A549 (cell line): ENCODE measurements around the gene PITPNM2. TPM values are rescaled to one million over a fixed set of nuclear protein-coding genes. Genes with fewer than 3 reads are reported as not detected.

Source experiments
- ATAC-seq, 2 experiments: fragments of 200-7000 bp in 1 of 2; fragments of >200 bp in 1 of 2; cut with Nextera tagmentation in 1 of 2; cut with Tn5 transposase in 1 of 2; 3 replicates each; pipeline versions ENCODE4 v1.8.0 to v1.9.1; 2018 to 2020; ENCODE audit warnings: mild to moderate bottlenecking in 1 of 2, moderate library complexity in 1 of 2
- CTCF ChIA-PET: fragments of 300-600 bp; sonication (Branson Sonifier 250); formaldehyde crosslinking; extraction: SDS; loops from one replicate; lab custom pipeline; 2021; ENCODE audit warnings: antibody characterized with exemption, inconsistent platforms; lab: Yijun Ruan, JAX
- POLR2A ChIA-PET: fragments of 350-600 bp; formaldehyde crosslinking; extraction: SDS; loops from one replicate; lab custom pipeline; 2021; ENCODE audit warnings: antibody characterized with exemption, inconsistent platforms; lab: Yijun Ruan, JAX
- DNase-seq, 2 experiments: peaks; one replicate each; pipeline versions ENCODE4 v3.0.0 to v3.0.0-alpha.2; 2011 to 2016; ENCODE audit warnings: low read depth in 1 of 2, low spot score in 1 of 2
- FAIRE-seq: peaks from 2 replicates; lab custom pipeline; 2011; peaks lifted over from hg19 to GRCh38; lab: Jason Lieb, UNC
- H3K27ac ChIP-seq, 2 experiments: fragments of >200 bp; sonication (Bioruptor Twin); formaldehyde crosslinking; 3 replicates each; pipeline ENCODE4 v1.5.1; 2016 to 2017
- H3K4me1 ChIP-seq: fragments of >200 bp; sonication (Bioruptor Twin); formaldehyde crosslinking; 3 replicates; pipeline ENCODE4 v1.6.1; 2016
- H3K4me2 ChIP-seq: fragments of >200 bp; sonication (Bioruptor Twin); formaldehyde crosslinking; 3 replicates; pipeline ENCODE4 v1.6.1; 2016
- H3K4me3 ChIP-seq: fragments of >200 bp; sonication (Bioruptor Twin); formaldehyde crosslinking; 3 replicates; pipeline ENCODE4 v1.5.1; 2016
- H3K9me3 ChIP-seq: fragments of >200 bp; sonication (Bioruptor Twin); formaldehyde crosslinking; 3 replicates; pipeline ENCODE4 v1.6.1; 2016
- ATOH8 ChIP-seq: fragments of 250-450 bp; sonication (Bioruptor Pico); IDR thresholded peaks from 2 replicates; pipeline ENCODE4 v1.5.0; 2020; ENCODE audit warnings: low read depth, mild to moderate bottlenecking, moderate library complexity
- BCL3 ChIP-seq: fragments of >200 bp; sonication (Bioruptor Twin); formaldehyde crosslinking; IDR thresholded peaks from 3 replicates; pipeline ENCODE4 v1.6.1; 2016
- E2F6 ChIP-seq: IDR thresholded peaks from 2 replicates; pipeline ENCODE4 v1.6.1; 2012; ENCODE audit warnings: low read depth, borderline replicate concordance
- EHF ChIP-seq: fragments of 250-450 bp; sonication (Bioruptor Pico); IDR thresholded peaks from 2 replicates; pipeline ENCODE4 v1.5.0; 2020; ENCODE audit warnings: mild to moderate bottlenecking
- EP300 ChIP-seq, 2 experiments: fragments of >200 bp; sonication (Bioruptor Twin); formaldehyde crosslinking; IDR thresholded peaks; 2 replicates in 1 of 2; 3 replicates in 1 of 2; pipeline ENCODE4 v1.6.1; 2016 to 2017
- ESRRA ChIP-seq: fragments of 150-350 bp; IDR thresholded peaks from 2 replicates; pipeline ENCODE4 v1.6.1; 2014; ENCODE audit warnings: mild to moderate bottlenecking, low read length, borderline replicate concordance
- FOSB ChIP-seq: fragments of 250-450 bp; sonication (Bioruptor Pico); IDR thresholded peaks from 2 replicates; pipeline ENCODE4 v1.5.0; 2020; ENCODE audit warnings: mild to moderate bottlenecking, moderate library complexity
- FOSL2 ChIP-seq, 2 experiments: fragments of 450-650 bp in 1 of 2; fragments of >200 bp in 1 of 2; sonication (Bioruptor Twin) in 1 of 2; formaldehyde crosslinking; IDR thresholded peaks; 2 replicates each; pipeline versions ENCODE4 v1.5.0 to v1.6.1; 2016 to 2020; ENCODE audit warnings: mild to moderate bottlenecking in 1 of 2, moderate library complexity in 1 of 2
- GATA3 ChIP-seq: IDR thresholded peaks from 2 replicates; pipeline ENCODE4 v1.6.1; 2012; ENCODE audit warnings: borderline replicate concordance
- HEYL ChIP-seq: fragments of 250-450 bp; sonication (Bioruptor Pico); IDR thresholded peaks from 2 replicates; pipeline ENCODE4 v1.8.0; 2021; ENCODE audit warnings: mild to moderate bottlenecking, moderate library complexity
- HMGXB4 ChIP-seq: fragments of 250-450 bp; sonication (Bioruptor Pico); IDR thresholded peaks from 2 replicates; pipeline ENCODE4 v1.5.0; 2021; ENCODE audit warnings: mild to moderate bottlenecking, moderate library complexity, borderline replicate concordance
- HOXB13 ChIP-seq: fragments of 250-450 bp; sonication (Bioruptor Pico); IDR thresholded peaks from 2 replicates; pipeline ENCODE4 v1.5.0; 2020; ENCODE audit warnings: low read depth, mild to moderate bottlenecking, moderate library complexity
- HOXB5 ChIP-seq: fragments of 250-450 bp; sonication (Bioruptor Pico); IDR thresholded peaks from 2 replicates; pipeline ENCODE4 v1.5.0; 2020; ENCODE audit warnings: mild to moderate bottlenecking, moderate library complexity
- KDM5A ChIP-seq: fragments of 200-600 bp; sonication (generic); IDR thresholded peaks from 2 replicates; pipeline ENCODE4 v1.6.1; 2016; ENCODE audit warnings: antibody characterized with exemption, mild to moderate bottlenecking
- PHF8 ChIP-seq: fragments of 200-600 bp; sonication (generic); IDR thresholded peaks from 2 replicates; pipeline ENCODE4 v1.6.1; 2016; ENCODE audit warnings: low read depth, mild to moderate bottlenecking, antibody characterized with exemption, moderate library complexity, borderline replicate concordance
- REST ChIP-seq: fragments of 200-600 bp; sonication (generic); IDR thresholded peaks from 2 replicates; pipeline ENCODE4 v1.6.1; 2016; ENCODE audit warnings: antibody characterized with exemption, mild to moderate bottlenecking, moderate library complexity
- SREBF2 ChIP-seq: fragments of 450-650 bp; IDR thresholded peaks from 2 replicates; pipeline ENCODE4 v1.6.1; 2014; ENCODE audit warnings: mild to moderate bottlenecking, moderate library complexity
- TFCP2L1 ChIP-seq: fragments of 250-450 bp; sonication (Bioruptor Pico); IDR thresholded peaks from 2 replicates; pipeline ENCODE4 v1.5.0; 2021; ENCODE audit warnings: mild to moderate bottlenecking
- ZNF302 ChIP-seq: fragments of 250-450 bp; sonication (Bioruptor Pico); IDR thresholded peaks from 2 replicates; pipeline ENCODE4 v1.9.0; 2021; ENCODE audit warnings: inconsistent platforms, mild to moderate bottlenecking, moderate library complexity
- WGBS: methylation state at CpG from one replicate; pipeline ENCODE4 v1.1.6; 2017; ENCODE audit errors: missing lambda C conversion rate; 5-methylcytosine and 5-hydroxymethylcytosine counted together
- polyA plus RNA-seq, 4 experiments: library from polyadenylated mRNA; depleted of rRNA in 3 of 4; stranded (reverse); fragments of >200 nt; fragmentation: RNase III in 1 of 4; extraction: RNeasy Plus Mini Kit Qiagen cat#74134 plus additional on column Dnase treatment in 1 of 4; gene quantifications; 2 replicates in 3 of 4; 3 replicates in 1 of 4; pipeline ENCODE4 v1.2.3, GENCODE V29; 2011 to 2017

The PITPNM2 gene
- polyA plus RNA-seq, 2 of the 4 experiments (the other 2 are of a cell fraction): 2.6 to 13.6 TPM

GRCh38 chr12:123142518-123142840 lies 8.4 kb downstream of the PITPNM2 start:
- peak in 1 of 2 experiments; percentile 3; a peak in 1 of 6 replicates for ATAC-seq
- Histone ChIP-seq H3K4me2 (peak overlapping the region; percentile 66), H3K27ac (peak overlapping the region; percentile 89 to 91), H3K4me1 (peaks cover 57% of the 10 kb centered on the region), H3K9me3 (no peaks in the 10 kb centered on the region), H3K4me3 (peak overlapping the region; percentile 10; the same call in 1 of the 3 replicates)
- FAIRE-seq: no peak
- ChIA-PET POLR2A (interaction anchor here (1.0 to 2.4 kb wide), 2 partner anchors 53 to 90 kb away, joined by 3 to 13 read pairs; partner anchors contain the start of genes MPHOSPH9 and MTRFR), CTCF (interaction anchor here (1.4 to 8.4 kb wide), 2 partner anchors 16 to 99 kb away, joined by 3 to 48 read pairs; no protein-coding TSS in a partner anchor)
- no peak for TF ChIP-seq HMGXB4
- no peak for TF ChIP-seq FOSL2 (IDR thresholded peaks at IDR 0.05)
- no peak for TF ChIP-seq FOSL2 (CRISPR knock-in tag; IDR thresholded peaks at IDR 0.05)
- TF ChIP-seq EHF (CRISPR knock-in tag): no peak
- TF ChIP-seq PHF8: no peak
- no peak for TF ChIP-seq KDM5A
- no peak for TF ChIP-seq FOSB (CRISPR knock-in tag)
- TF ChIP-seq ESRRA: no peak
- TF ChIP-seq HEYL (CRISPR knock-in tag): no peak
- TF ChIP-seq SREBF2: no peak
- no peak for TF ChIP-seq BCL3
- TF ChIP-seq REST: no peak
- TF ChIP-seq EP300 (IDR thresholded peaks at IDR 0.05): no peak
- TF ChIP-seq E2F6: no peak
- no peak for TF ChIP-seq HOXB5
- TF ChIP-seq ZNF302 (CRISPR knock-in tag): no peak
- no peak for TF ChIP-seq ATOH8 (CRISPR knock-in tag)
- TF ChIP-seq TFCP2L1 (CRISPR knock-in tag): no peak
- no peak for TF ChIP-seq HOXB13 (CRISPR knock-in tag)
- TF ChIP-seq GATA3: no peak
- WGBS: 77% methylated on average over 5 of the region's 5 CpGs
- no peak for DNase-seq
